HCT116 (cell line): Measurements from ENCODE around the gene CACNB1. TPM values are rescaled to one million over a fixed set of nuclear protein-coding genes. Genes with fewer than 3 reads are reported as not detected.

Experiments
- ATAC-seq: fragments of 200-7000 bp; cut with Tn5 transposase; 2 replicates; pipeline ENCODE4 v1.9.1; 2020; ENCODE audit warnings: mild to moderate bottlenecking, moderate library complexity
- BruUV-seq: library from RNA; stranded (reverse); fragments of 400-500 nt; replicated peaks from 2 replicates; lab custom pipeline; 2021; lab: Mats Ljungman, UMichigan
- CTCF ChIA-PET: fragments of 300-600 bp; sonication (Branson Sonifier 250); formaldehyde crosslinking; loops from one replicate; lab custom pipeline; 2021; ENCODE audit warnings: antibody characterized with exemption; lab: Charles Lee
- POLR2A ChIA-PET: fragments of 300-600, 350-600 bp; sonication (Branson Sonifier 250); formaldehyde crosslinking; loops from one replicate; lab custom pipeline; 2021; ENCODE audit warnings: antibody characterized with exemption; lab: Charles Lee
- RAD21 ChIA-PET, 2 experiments: fragments of 300-600 bp; sonication (Branson Sonifier 250); formaldehyde crosslinking; loops; one replicate each; lab custom pipeline; 2023; ENCODE audit warnings: low total read pairs in 2 of 2; ENCODE audit not compliant: uncharacterized antibody in 2 of 2, unreplicated experiment in 2 of 2, low non-redundant PET in 1 of 2; lab: Charles Lee
- DNase-seq: peaks from one replicate; pipeline ENCODE4 v3.0.0-alpha.2; 2010; ENCODE audit warnings: low read depth, low spot score
- H2AFZ ChIP-seq: fragments of 200-600 bp; shearing (Covaris generic), sonication (generic); 2 replicates; pipeline ENCODE4 v1.6.1; 2017; ENCODE audit warnings: low read depth, mixed run types, mixed read lengths, antibody characterized with exemption, low read length; ENCODE audit not compliant: poor library complexity, severe bottlenecking
- H3K27ac ChIP-seq: 2 replicates; pipeline ENCODE4 v1.5.1; 2012; ENCODE audit warnings: low read depth, low read length
- H3K27me3 ChIP-seq: fragments of 200-600 bp; sonication (generic); 2 replicates; pipeline ENCODE4 v1.6.1; 2016; ENCODE audit warnings: mixed run types, low read length, mixed read lengths; ENCODE audit not compliant: insufficient read depth
- H3K36me3 ChIP-seq, 2 experiments: fragments of 200-500 bp in 1 of 2; fragments of 200-600 bp in 1 of 2; sonication (Bioruptor generic) in 1 of 2; sonication (generic) in 1 of 2; 2 replicates each; pipeline versions ENCODE4 v1.5.1 to v1.6.1; 2014 to 2016; ENCODE audit warnings: low read length in 2 of 2, inconsistent platforms in 1 of 2, mixed read lengths in 1 of 2, mixed run types in 1 of 2; ENCODE audit not compliant: insufficient read depth in 2 of 2, control insufficient read depth in 1 of 2
- H3K4me1 ChIP-seq, 2 experiments: fragments of 200-600 bp in 1 of 2; sonication (generic) in 1 of 2; 2 replicates each; pipeline versions ENCODE4 v1.5.1 to v1.6.1; 2012 to 2017; ENCODE audit warnings: low read length in 2 of 2, inconsistent platforms in 1 of 2, mild to moderate bottlenecking in 1 of 2, mixed read lengths in 1 of 2, mixed run types in 1 of 2, moderate library complexity in 1 of 2; ENCODE audit not compliant: insufficient read depth in 2 of 2, control insufficient read depth in 1 of 2
- H3K4me2 ChIP-seq: fragments of 200-600 bp; sonication (generic); 2 replicates; pipeline ENCODE4 v1.6.1; 2017; ENCODE audit warnings: mixed run types, low read length, mixed read lengths
- H3K4me3 ChIP-seq, 2 experiments: fragments of 200-600 bp in 1 of 2; sonication (generic) in 1 of 2; replicated peaks in 1 of 2; 2 replicates each; pipeline ENCODE4 v1.5.1; 2011 to 2016; ENCODE audit warnings: low read length in 2 of 2, control low read depth in 1 of 2, low read depth in 1 of 2, mild to moderate bottlenecking in 1 of 2, mixed read lengths in 1 of 2, mixed run types in 1 of 2
- H3K79me2 ChIP-seq: fragments of 200-600 bp; sonication (generic); 2 replicates; pipeline ENCODE4 v1.6.1; 2017; ENCODE audit warnings: mild to moderate bottlenecking, mixed run types, low read length, moderate library complexity, mixed read lengths; ENCODE audit not compliant: insufficient read depth
- H3K9ac ChIP-seq: fragments of 200-600 bp; sonication (generic); 2 replicates; pipeline ENCODE4 v1.6.1; 2016; ENCODE audit warnings: low read length, mixed read lengths
- H3K9me2 ChIP-seq: fragments of 200-600 bp; sonication (generic), shearing (Covaris generic); 2 replicates; pipeline ENCODE4 v1.6.1; 2017; ENCODE audit warnings: mixed run types, mild to moderate bottlenecking, moderate library complexity; ENCODE audit not compliant: insufficient read depth
- H3K9me3 ChIP-seq, 2 experiments: fragments of 200-500 bp in 1 of 2; fragments of 200-600 bp in 1 of 2; sonication (Bioruptor generic) in 1 of 2; sonication (generic) in 1 of 2; 2 replicates each; pipeline ENCODE4 v1.6.1; 2014 to 2017; ENCODE audit warnings: low read length in 2 of 2, mixed read lengths in 2 of 2, inconsistent platforms in 1 of 2, low read depth in 1 of 2, mild to moderate bottlenecking in 1 of 2, mixed run types in 1 of 2, moderate library complexity in 1 of 2; ENCODE audit not compliant: control insufficient read depth in 1 of 2, insufficient read depth in 1 of 2
- H4K20me1 ChIP-seq: fragments of 200-600 bp; sonication (generic), shearing (Covaris generic); 2 replicates; pipeline ENCODE4 v1.6.1; 2017; ENCODE audit warnings: mixed run types, mild to moderate bottlenecking, moderate library complexity; ENCODE audit not compliant: insufficient read depth
- CBX3 ChIP-seq: IDR thresholded peaks from 2 replicates; pipeline ENCODE4 v1.6.1; 2012; ENCODE audit warnings: low read depth
- CEBPB ChIP-seq: IDR thresholded peaks from 2 replicates; pipeline ENCODE4 v1.6.1; 2012; ENCODE audit warnings: low read depth
- ELF1 ChIP-seq: IDR thresholded peaks from 2 replicates; pipeline ENCODE4 v1.6.1; 2012; ENCODE audit warnings: low read depth, borderline replicate concordance
- EZH2 ChIP-seq: fragments of 200-600 bp; sonication (generic); IDR thresholded peaks from 2 replicates; pipeline ENCODE4 v1.6.1; 2017; ENCODE audit warnings: antibody characterized with exemption, mixed run types
- EZH2phosphoT487 ChIP-seq: fragments of 200-600 bp; IDR thresholded peaks from 2 replicates; pipeline ENCODE4 v1.6.1; 2018; ENCODE audit warnings: antibody characterized with exemption, borderline replicate concordance
- FOSL1 ChIP-seq: IDR thresholded peaks from 2 replicates; pipeline ENCODE4 v1.6.1; 2012; ENCODE audit warnings: low read depth
- POLR2A ChIP-seq: IDR thresholded peaks from 2 replicates; pipeline ENCODE4 v1.7.0; 2011; ENCODE audit warnings: borderline replicate concordance; ENCODE audit not compliant: insufficient read depth, insufficient read length; ENCODE audit errors: extremely low read depth
- POLR2AphosphoS5 ChIP-seq: IDR thresholded peaks from 2 replicates; pipeline ENCODE4 v1.6.1; 2011; ENCODE audit warnings: mild to moderate bottlenecking, low read depth, low read length, moderate library complexity
- RAD21 ChIP-seq: IDR thresholded peaks from 2 replicates; pipeline ENCODE4 v1.6.1; 2012; ENCODE audit warnings: low read depth, mild to moderate bottlenecking
- SIN3A ChIP-seq: IDR thresholded peaks from 2 replicates; pipeline ENCODE4 v1.6.1; 2012; ENCODE audit warnings: low read depth
- TCF7L2 ChIP-seq: IDR thresholded peaks from 2 replicates; pipeline ENCODE4 v1.7.0; 2011; ENCODE audit warnings: borderline replicate concordance, inconsistent platforms; ENCODE audit not compliant: insufficient read depth, insufficient read length; ENCODE audit errors: extremely low read depth
- YY1 ChIP-seq: IDR thresholded peaks from 2 replicates; pipeline ENCODE4 v1.6.1; 2011; ENCODE audit warnings: low read length, low read depth, moderate library complexity, mild to moderate bottlenecking; ENCODE audit not compliant: insufficient replicate concordance; ENCODE audit errors: extremely low read depth
- ZFX ChIP-seq: fragments of 450-650 bp; IDR thresholded peaks from 2 replicates; pipeline ENCODE4 v1.6.1; 2017
- ZNF274 ChIP-seq: fragments of 200-500 bp; sonication (Bioruptor generic); IDR thresholded peaks from 2 replicates; pipeline ENCODE4 v1.6.1; 2014; ENCODE audit warnings: mild to moderate bottlenecking, low read depth, low read length, inconsistent platforms
- intact Hi-C: fragments of 100-400 bp; cut with micrococcal nuclease; formaldehyde crosslinking; loops from 2 replicates; pipeline ENCODE4 v1.10.0; 2022
- total RNA-seq: library from RNA; stranded (reverse); gene quantifications from one replicate; pipeline ENCODE4 v1.2.1, GENCODE V29; 2021; ENCODE audit not compliant: unreplicated experiment
- TF ChIP-seq, protein P1 (sequence below), 3 experiments: fragments of 200-600 bp in 1 of 3; sonication (generic) in 1 of 3; IDR thresholded peaks in 2 of 3; conservative IDR thresholded peaks in 1 of 3; 2 replicates each; pipeline ENCODE4 v1.5.1; 2012 to 2017; ENCODE audit warnings: low read depth in 2 of 3, low read length in 2 of 3, antibody characterized with exemption in 1 of 3, borderline replicate concordance in 1 of 3, control low read depth in 1 of 3, mild to moderate bottlenecking in 1 of 3, mixed read lengths in 1 of 3, mixed run types in 1 of 3, moderate library complexity in 1 of 3; ENCODE audit not compliant: insufficient read depth in 1 of 3
- TF ChIP-seq, protein P2 (sequence below): IDR thresholded peaks from 2 replicates; pipeline ENCODE4 v1.6.1; 2012
- TF ChIP-seq, protein P3 (sequence below): IDR thresholded peaks from 2 replicates; pipeline ENCODE4 v1.6.1; 2012; ENCODE audit warnings: low read depth
- TF ChIP-seq, protein P4 (sequence below): IDR thresholded peaks from 2 replicates; pipeline ENCODE4 v1.6.1; 2011; ENCODE audit warnings: mild to moderate bottlenecking, low read length, moderate library complexity; ENCODE audit not compliant: insufficient replicate concordance; ENCODE audit errors: extremely low read depth

CACNB1 gene
- total RNA-seq, 1 experiment from 2014 or later, result 13.0 TPM

DNA sequence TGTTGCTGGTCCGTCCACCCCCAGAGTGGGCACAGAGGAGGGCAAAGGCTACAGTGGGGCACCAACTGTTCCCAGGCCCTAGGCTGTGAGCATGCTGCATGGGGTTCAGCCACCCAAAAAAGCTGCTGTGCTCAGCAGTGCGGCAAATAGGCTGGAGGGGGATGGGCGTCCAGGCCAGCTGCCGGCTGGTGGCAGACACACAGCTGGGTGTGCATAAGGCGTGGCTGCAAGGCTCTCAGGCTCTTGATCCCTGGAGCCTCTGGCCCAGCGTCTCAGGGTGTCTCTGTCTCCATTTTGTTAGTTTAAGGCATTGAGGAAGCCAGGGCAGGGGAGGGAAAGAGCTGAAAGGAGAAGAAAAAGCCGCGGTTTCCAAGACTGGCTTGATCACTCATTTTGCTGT, 11.4 kb upstream of the CACNB1 start:
- BruUV-seq, result no TSS peak
- intact Hi-C loops, result loop anchor here (5.0 to 10.0 kb wide), 2 partner anchors 316 to 413 kb away; no protein-coding TSS in a partner anchor
- Histone ChIP-seq H2AFZ (no peak overlapping the region), H3K9ac (no peak overlapping the region), H3K4me2 (peak overlapping the region; percentile 21; the same call in 1 of the 2 replicates), H3K9me2 (no peaks in the 10 kb centered on the region), H4K20me1 (peaks cover under 1% of the 10 kb centered on the region; the same call in 1 of the 2 replicates), H3K27me3 (no peaks in the 10 kb centered on the region), H3K4me3 (no peak overlapping the region), H3K9me3 (no peaks in the 10 kb centered on the region), H3K36me3 (peaks cover 13 to 14% of the 10 kb centered on the region in 2 experiments; a peak in 2 of 4 replicates), H3K79me2 (no peaks in the 10 kb centered on the region), H3K27ac (no peak overlapping the region), H3K4me1 (peaks cover 16 to 34% of the 10 kb centered on the region in 2 experiments)
- ATAC-seq, result no peak
- no peak for DNase-seq
- ChIA-PET CTCF (interaction anchor here (1.2 to 6.1 kb wide), 6 partner anchors 9 to 414 kb away, joined by 3 to 105 read pairs (median 32); no protein-coding TSS in a partner anchor), RAD21 (interaction anchor here in 1 of 2 experiments (0.5 kb wide), 1 partner anchor 839 kb away, joined by 3 read pairs; no protein-coding TSS in a partner anchor), POLR2A (no interaction called here)
- TF ChIP-seq FOSL1 (no peak), SIN3A (no peak), EZH2 (no peak), CBX3 (no peak), ZNF274 (no peak), ZFX (no peak), CEBPB (no peak), POLR2A (no peak), ELF1 (no peak), TCF7L2 (no peak), RAD21 (no peak), POLR2AphosphoS5 (no peak), YY1 (no peak), EZH2phosphoT487 (no peak)
- TF ChIP-seq, protein P1, sequence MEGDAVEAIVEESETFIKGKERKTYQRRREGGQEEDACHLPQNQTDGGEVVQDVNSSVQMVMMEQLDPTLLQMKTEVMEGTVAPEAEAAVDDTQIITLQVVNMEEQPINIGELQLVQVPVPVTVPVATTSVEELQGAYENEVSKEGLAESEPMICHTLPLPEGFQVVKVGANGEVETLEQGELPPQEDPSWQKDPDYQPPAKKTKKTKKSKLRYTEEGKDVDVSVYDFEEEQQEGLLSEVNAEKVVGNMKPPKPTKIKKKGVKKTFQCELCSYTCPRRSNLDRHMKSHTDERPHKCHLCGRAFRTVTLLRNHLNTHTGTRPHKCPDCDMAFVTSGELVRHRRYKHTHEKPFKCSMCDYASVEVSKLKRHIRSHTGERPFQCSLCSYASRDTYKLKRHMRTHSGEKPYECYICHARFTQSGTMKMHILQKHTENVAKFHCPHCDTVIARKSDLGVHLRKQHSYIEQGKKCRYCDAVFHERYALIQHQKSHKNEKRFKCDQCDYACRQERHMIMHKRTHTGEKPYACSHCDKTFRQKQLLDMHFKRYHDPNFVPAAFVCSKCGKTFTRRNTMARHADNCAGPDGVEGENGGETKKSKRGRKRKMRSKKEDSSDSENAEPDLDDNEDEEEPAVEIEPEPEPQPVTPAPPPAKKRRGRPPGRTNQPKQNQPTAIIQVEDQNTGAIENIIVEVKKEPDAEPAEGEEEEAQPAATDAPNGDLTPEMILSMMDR (IDR thresholded peaks at IDR 0.05 in 2 of 3, conservative IDR thresholded peaks at IDR 0.05 in 1 of 3; ENCODE audit: borderline replicate concordance in 1 of 3, insufficient read depth in 1 of 3, low read depth in 2 of 3, low read length in 2 of 3), result no peak
- TF ChIP-seq, protein P2, sequence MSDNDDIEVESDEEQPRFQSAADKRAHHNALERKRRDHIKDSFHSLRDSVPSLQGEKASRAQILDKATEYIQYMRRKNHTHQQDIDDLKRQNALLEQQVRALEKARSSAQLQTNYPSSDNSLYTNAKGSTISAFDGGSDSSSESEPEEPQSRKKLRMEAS, result no peak
- TF ChIP-seq, protein P3, sequence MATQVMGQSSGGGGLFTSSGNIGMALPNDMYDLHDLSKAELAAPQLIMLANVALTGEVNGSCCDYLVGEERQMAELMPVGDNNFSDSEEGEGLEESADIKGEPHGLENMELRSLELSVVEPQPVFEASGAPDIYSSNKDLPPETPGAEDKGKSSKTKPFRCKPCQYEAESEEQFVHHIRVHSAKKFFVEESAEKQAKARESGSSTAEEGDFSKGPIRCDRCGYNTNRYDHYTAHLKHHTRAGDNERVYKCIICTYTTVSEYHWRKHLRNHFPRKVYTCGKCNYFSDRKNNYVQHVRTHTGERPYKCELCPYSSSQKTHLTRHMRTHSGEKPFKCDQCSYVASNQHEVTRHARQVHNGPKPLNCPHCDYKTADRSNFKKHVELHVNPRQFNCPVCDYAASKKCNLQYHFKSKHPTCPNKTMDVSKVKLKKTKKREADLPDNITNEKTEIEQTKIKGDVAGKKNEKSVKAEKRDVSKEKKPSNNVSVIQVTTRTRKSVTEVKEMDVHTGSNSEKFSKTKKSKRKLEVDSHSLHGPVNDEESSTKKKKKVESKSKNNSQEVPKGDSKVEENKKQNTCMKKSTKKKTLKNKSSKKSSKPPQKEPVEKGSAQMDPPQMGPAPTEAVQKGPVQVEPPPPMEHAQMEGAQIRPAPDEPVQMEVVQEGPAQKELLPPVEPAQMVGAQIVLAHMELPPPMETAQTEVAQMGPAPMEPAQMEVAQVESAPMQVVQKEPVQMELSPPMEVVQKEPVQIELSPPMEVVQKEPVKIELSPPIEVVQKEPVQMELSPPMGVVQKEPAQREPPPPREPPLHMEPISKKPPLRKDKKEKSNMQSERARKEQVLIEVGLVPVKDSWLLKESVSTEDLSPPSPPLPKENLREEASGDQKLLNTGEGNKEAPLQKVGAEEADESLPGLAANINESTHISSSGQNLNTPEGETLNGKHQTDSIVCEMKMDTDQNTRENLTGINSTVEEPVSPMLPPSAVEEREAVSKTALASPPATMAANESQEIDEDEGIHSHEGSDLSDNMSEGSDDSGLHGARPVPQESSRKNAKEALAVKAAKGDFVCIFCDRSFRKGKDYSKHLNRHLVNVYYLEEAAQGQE, result no peak
- TF ChIP-seq, protein P4, sequence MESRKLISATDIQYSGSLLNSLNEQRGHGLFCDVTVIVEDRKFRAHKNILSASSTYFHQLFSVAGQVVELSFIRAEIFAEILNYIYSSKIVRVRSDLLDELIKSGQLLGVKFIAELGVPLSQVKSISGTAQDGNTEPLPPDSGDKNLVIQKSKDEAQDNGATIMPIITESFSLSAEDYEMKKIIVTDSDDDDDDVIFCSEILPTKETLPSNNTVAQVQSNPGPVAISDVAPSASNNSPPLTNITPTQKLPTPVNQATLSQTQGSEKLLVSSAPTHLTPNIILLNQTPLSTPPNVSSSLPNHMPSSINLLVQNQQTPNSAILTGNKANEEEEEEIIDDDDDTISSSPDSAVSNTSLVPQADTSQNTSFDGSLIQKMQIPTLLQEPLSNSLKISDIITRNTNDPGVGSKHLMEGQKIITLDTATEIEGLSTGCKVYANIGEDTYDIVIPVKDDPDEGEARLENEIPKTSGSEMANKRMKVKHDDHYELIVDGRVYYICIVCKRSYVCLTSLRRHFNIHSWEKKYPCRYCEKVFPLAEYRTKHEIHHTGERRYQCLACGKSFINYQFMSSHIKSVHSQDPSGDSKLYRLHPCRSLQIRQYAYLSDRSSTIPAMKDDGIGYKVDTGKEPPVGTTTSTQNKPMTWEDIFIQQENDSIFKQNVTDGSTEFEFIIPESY, result no peak
